ENCODE data around the gene STAG3.
"Not testable (repeated sequence)": the region's sequence is repeated elsewhere in the genome, so short reads cannot be mapped to it uniquely, and the experiment has no call there.

The STAG3 gene

GRCh38 chr7:100174582-100174981, 3.1 kb upstream of the STAG3 start:
- DNase-seq (ENCODE audit: low spot score) = no peak

- DNase-seq (ENCODE audit: low spot score) = no peak
Observed at GRCh38 chr7:100175296-100175935, 2.3 kb upstream of the STAG3 start.

DNA sequence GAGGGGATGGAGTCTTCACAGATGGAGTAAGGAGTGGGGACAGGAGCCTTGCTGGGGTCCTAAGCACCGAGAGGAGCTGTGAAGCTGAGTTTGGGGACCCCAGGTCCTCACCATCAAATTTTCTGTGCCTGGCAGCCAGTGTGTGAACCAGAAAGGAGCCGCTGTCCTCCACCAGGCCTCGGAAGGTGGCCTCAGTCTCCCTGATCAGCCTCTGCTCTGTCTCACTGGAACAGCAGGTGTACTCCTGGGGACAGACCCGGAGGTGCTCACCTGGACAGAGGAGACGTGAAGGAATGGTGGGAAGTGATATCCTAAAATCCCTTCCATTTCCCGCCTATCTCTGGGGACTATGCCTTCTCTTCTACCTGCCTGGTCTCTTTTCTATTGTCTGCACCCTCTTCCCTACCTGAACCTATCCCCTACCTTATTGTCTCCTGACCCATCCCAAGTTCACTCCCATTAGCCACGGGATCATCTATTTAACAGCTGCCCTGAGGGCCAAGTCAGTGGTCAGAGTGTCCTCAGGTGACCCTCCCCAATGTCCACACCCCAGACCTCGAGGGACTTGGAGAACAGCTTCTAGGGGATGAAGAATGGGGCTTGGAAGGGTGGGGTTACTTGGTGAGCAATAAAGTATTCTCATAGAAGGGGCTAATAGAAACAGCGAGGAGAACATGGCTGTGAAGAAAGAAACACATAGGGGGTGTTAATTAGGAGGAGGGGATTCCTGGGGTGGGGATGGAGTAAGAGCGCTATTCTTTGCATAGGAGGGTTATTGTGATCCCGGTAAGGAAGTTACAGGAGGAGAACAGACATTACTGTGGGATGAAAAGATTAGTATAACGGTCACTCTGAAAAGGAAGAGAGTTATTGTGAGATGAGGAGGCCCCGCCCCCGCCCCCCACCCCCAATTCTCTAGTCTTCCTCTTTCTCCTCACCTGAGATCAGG, 1.3 kb upstream of the STAG3 start:
- no peak for DNase-seq (ENCODE audit: low spot score)

- not testable (repeated sequence) for DNase-seq (ENCODE audit: low spot score)
Observed at GRCh38 chr7:100180084-100180483, 2.4 kb downstream of the STAG3 start.

DNA sequence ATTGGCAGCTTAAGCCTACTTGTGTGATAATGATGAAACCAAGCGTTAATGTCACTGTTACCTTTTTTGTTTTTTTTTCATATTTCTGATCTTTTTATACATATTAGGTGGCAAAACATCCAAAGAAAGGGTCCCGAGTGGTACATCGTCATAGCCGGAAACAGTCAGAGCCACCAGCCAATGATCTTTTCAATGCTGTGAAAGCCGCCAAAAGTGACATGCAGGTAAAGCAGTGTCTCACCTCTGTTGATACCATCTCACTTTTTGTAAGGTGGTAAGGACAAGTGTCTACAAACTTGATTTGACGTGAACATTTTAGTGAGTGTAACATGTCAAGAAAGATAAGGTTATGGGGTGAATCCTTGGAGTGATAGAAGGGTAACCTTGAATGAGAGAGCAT, 4.9 kb downstream of the STAG3 start:
- not testable (repeated sequence) for DNase-seq (ENCODE audit: low spot score)

GRCh38 chr7:100183090-100183489, 5.4 kb downstream of the STAG3 start:
- DNase-seq (ENCODE audit: low spot score) = not testable (repeated sequence)

- no peak for DNase-seq (ENCODE audit: low spot score)
Observed at GRCh38 chr7:100185726-100186125, 8.0 kb downstream of the STAG3 start.

- no peak for DNase-seq (ENCODE audit: low spot score)
Observed at GRCh38 chr7:100189061-100189460, 11.3 kb downstream of the STAG3 start.

- DNase-seq (ENCODE audit: low spot score) = no peak
Observed at GRCh38 chr7:100190048-100190711, 12.5 kb downstream of the STAG3 start.

DNA sequence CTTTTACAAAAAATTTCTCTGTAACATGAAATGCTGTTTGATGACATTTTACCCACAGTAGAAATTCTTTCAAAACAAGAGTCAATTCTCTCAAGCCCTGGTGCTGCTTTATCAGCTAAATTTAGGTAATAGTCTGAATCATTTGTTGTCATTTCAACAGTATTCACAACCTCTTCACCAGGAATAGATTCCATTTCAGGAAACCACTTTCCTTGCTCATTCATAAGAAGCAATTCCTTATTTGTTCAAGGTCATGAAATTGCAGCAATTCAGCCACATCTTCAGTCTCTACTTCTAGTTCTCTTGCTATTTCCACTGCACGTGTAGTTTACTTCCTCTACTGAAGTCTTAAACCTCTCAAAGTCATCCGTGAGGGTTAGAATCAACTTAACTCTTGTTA, 14.1 kb downstream of the STAG3 start:
- no peak for DNase-seq (ENCODE audit: low spot score)

DNA sequence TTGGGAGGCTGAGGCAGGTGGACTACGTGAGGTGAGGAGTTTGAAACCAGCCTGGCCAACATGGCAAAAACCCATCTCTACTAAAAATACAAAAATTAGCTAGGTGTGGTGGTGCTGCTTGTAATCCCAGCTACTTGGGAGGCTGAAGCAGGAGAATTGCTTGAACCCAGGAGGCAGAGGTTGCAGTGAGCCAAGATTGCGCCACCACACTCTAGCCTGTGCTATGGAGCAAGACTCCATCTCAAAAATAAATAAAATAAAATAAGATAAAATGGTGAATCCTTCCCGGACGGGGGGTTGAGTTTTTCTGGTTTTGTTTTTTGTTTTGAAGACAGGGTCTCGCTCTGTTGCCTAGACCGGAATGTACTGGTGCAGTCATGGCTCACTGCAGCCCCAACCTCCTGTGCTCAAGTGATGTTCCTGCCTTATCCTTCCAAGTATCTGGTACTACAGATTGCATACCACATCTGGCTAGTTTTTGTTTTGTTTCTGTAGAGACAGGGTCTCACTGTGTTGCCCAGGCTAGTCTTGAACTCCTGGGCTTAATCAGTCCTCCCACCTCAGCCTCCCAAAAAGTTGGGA, 14.7 kb downstream of the STAG3 start:
- DNase-seq (ENCODE audit: low spot score) = not testable (repeated sequence)

GRCh38 chr7:100192969-100193368, 15.3 kb downstream of the STAG3 start:
- DNase-seq (ENCODE audit: low spot score) = no peak

DNA sequence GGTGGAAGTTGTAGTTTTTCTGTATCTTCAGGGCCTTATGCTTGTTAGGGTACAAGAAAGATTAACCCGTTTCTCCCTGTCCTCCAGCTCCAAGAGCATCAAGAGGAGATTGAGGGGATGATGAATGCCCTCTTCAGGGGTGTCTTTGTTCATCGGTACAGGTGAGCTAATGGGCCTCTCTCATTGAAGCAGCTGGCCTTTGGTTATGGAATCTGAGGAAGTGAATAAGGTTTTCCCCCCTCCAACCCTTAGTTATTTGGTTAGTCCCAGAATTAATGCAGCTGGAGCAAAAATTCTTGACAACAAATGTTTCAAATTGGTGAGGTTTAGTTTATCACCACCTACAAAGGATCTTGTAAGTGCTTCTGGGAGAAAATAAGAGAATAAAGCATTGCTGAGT, 17.5 kb downstream of the STAG3 start:
- no peak for DNase-seq (ENCODE audit: low spot score)

DNA sequence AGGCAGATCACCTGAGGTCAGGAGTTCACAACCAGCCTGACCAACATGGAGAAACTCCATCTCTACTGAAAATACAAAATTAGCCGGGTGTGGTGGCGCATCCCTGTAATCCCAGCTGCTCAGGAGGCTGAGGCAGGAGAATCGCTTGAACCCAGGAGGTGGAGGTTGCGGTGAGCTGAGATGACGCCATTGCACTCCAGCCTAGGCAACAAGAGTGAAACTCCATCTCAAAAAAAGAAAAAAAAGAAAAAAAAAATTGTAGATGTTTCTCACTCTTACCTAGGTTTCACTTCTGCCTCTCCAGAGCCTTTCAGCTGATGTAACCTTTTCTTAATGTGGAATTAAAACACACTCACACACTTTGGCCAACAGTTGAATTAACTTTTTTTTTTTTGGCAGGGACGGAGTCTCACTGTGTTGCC, 18.2 kb downstream of the STAG3 start:
- not testable (repeated sequence) for DNase-seq (ENCODE audit: low spot score)

- no peak for DNase-seq (ENCODE audit: low spot score)
Observed at GRCh38 chr7:100198266-100198665, 20.5 kb downstream of the STAG3 start.

GRCh38 chr7:100200693-100201092, 23.0 kb downstream of the STAG3 start:
- no peak for DNase-seq (ENCODE audit: low spot score)

GRCh38 chr7:100204454-100204853, 26.7 kb downstream of the STAG3 start:
- no peak for DNase-seq (ENCODE audit: low spot score)

GRCh38 chr7:100208911-100209408, 31.2 kb downstream of the STAG3 start:
- no peak for DNase-seq (ENCODE audit: low spot score)

GRCh38 chr7:100209493-100209892, 31.8 kb downstream of the STAG3 start:
- DNase-seq (ENCODE audit: low spot score) = no peak

DNA sequence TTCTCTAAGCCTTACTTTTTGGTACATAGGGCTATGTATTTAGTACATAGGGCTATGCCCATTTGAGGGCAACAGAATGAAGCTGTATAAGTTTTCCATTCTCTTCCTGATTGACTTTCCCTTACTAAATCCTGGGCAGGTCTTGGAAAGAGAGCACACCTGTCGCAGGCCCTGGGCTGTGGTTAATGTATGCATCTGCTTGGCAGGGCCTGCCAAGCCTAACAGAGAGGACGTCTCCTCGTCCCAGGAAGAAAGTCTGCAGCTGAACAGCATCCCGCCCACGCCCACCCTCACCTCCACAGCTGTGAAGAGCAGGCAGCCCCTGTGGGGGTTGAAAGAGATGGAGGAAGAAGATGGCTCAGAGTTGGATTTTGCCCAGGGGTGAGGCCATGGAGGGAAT, 33.1 kb downstream of the STAG3 start:
- no peak for DNase-seq (ENCODE audit: low spot score)

- no peak for DNase-seq (ENCODE audit: low spot score)
Observed at GRCh38 chr7:100211342-100211780, 33.6 kb downstream of the STAG3 start.
